ES-I3 (cell line): ENCODE measurements around the gene CACNA1E.

Experiments
- H3K36me3 ChIP-seq: 2 replicates; pipeline ENCODE4 v1.6.1; 2013; ENCODE audit warnings: mild to moderate bottlenecking, low read length, control low read depth, moderate library complexity; ENCODE audit not compliant: insufficient read depth
- H3K4me1 ChIP-seq: 2 replicates; pipeline ENCODE4 v1.6.1; 2013; ENCODE audit warnings: mild to moderate bottlenecking, control low read depth, low read length; ENCODE audit not compliant: insufficient read depth
- H3K9ac ChIP-seq: 2 replicates; pipeline ENCODE4 v1.6.1; 2013; ENCODE audit warnings: low read depth, mild to moderate bottlenecking, low read length, moderate library complexity
- H3K9me3 ChIP-seq: 2 replicates; pipeline ENCODE4 v1.6.1; 2013; ENCODE audit warnings: mild to moderate bottlenecking, low read length, moderate library complexity; ENCODE audit not compliant: control insufficient read depth, insufficient read depth

The CACNA1E gene

DNA sequence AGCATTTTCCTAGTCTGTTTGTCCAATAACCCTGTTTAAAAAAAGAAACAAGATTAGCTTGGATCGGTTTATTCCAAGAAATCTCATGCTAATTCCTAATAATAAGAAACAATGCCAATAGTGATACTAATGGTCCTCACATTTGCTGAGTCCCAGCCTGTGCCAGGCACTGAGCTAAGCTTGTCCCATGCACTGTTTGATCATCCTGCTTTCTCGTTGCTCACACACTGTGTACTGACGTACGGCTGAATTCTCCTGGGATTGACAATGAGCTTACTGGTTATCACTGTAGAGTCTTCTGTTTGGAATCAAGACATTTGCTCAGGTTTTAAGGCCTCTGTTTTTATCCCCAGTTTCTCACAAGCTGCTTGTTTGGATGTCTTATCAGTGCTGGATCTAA is 71.1 kb downstream of the CACNA1E start:
- Histone ChIP-seq H3K36me3 (no peaks in the 10 kb centered on the region), H3K9me3 (no peaks in the 10 kb centered on the region), H3K9ac (no peak overlapping the region), H3K4me1 (peaks cover 4% of the 10 kb centered on the region; the same call in 1 of the 2 replicates)

DNA sequence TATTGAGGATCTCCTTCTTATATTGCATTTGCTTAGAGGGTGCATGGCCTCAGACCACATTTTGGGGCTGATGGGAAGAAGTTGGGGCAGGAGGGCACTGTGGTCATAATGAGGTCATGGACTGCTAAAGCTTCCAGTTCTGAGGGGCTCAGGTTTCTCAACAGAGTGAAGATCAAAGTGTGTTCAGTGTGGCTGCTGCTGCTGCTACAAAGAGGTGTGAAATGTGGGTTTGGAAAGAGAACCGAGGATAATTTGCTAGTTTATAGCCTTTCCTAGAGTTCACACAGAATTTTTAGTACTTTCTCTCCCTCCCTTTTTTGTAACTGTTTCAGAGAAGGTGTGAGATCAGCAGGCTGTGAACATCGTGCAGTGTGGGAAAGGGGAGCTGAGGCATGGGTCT is 73.3 kb downstream of the CACNA1E start:
- Histone ChIP-seq H3K9ac (no peak overlapping the region), H3K36me3 (no peaks in the 10 kb centered on the region), H3K4me1 (peaks cover 4% of the 10 kb centered on the region; the same call in 1 of the 2 replicates), H3K9me3 (no peaks in the 10 kb centered on the region)

DNA sequence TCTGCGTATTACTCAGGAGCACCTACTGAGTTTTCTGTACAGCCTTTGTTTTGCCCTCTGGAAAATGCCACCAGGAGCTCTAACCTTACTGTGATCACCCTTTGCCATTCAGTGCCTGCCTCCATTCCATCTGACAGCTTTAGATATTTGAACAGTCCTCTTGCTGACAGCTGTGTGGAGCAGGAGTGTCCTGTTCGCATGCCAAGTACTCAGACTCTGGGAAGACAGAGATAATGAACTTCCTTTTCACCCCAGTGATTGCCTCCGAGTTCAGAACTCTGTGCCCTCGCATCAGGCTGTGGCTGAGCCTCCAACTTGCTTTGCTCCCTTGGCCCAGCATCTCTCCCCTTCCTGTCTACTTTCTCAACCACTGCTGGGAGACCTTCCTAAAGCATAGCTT is 74.0 kb downstream of the CACNA1E start:
- H3K4me1 ChIP-seq: peaks cover 4% of the 10 kb centered on the region; the same call in 1 of the 2 replicates
- H3K9me3 ChIP-seq: no peaks in the 10 kb centered on the region
- no peak overlapping the region for H3K9ac ChIP-seq
- no peaks in the 10 kb centered on the region for H3K36me3 ChIP-seq

DNA sequence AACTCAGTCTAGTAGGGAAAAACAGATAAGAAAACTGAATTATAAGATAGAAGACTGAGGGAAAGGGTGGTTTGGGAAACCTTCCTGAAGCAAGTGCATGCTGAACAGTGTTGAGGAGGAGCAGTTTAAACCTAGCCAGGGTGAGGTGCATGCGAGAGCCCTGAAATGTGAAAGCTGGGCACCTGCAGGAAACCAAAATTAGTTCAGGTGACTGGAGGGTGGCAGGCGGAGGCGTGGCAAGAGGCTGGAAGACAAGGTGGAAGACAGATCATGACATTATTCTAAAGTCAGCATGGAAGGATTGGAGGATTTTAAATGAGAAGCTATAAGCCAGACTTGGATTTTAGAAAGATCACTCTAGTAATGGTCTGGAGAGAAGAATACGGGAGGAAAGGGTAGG is 75.1 kb downstream of the CACNA1E start:
- H3K4me1 ChIP-seq: peaks cover 4% of the 10 kb centered on the region; the same call in 1 of the 2 replicates
- no peak overlapping the region for H3K9ac ChIP-seq
- no peaks in the 10 kb centered on the region for H3K36me3 ChIP-seq
- no peaks in the 10 kb centered on the region for H3K9me3 ChIP-seq

DNA sequence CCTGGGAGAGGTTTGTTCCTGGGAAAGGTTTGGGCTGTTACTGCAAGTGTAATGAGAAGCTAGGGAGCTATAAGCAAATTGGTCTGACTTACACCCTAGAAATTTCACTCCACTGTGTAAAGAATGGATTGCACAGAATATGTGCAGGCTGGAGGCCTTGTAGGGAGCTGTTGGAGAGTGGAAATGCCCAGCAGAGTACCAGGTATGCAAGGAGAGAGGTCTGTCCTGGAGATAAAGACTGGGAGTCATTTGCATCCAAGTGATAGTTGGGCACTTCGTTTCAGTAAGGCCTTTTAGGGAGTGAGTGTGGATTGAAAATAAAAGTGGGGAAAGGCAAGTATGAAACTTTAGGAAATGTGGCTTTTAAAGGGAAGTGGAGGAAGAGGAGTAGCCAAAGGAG is 75.8 kb downstream of the CACNA1E start:
- H3K36me3 ChIP-seq: no peaks in the 10 kb centered on the region
- H3K9me3 ChIP-seq: no peaks in the 10 kb centered on the region
- H3K4me1 ChIP-seq: peaks cover 4% of the 10 kb centered on the region; the same call in 1 of the 2 replicates
- no peak overlapping the region for H3K9ac ChIP-seq

DNA sequence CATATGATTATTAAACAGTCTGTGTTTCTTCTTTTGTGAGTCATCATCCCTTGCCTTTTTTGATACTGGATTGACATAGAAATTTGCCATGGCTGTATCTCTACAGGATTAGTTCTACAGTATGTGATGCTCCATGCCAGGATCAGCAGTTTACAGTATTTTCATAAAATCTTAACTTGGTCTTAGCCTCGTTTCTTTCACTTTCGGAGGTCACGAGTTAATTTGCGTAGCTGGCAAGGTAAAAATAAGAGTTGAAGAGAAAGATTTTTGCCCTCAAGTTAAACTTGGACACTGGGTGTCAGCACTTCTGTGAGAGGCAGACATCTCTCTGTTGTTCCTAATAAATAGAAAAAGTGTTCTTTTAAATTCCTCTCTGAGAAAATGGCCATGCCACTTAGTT is 79.1 kb downstream of the CACNA1E start:
- Histone ChIP-seq H3K9ac (no peak overlapping the region), H3K4me1 (peaks cover 4% of the 10 kb centered on the region; the same call in 1 of the 2 replicates), H3K9me3 (no peaks in the 10 kb centered on the region), H3K36me3 (no peaks in the 10 kb centered on the region)

DNA sequence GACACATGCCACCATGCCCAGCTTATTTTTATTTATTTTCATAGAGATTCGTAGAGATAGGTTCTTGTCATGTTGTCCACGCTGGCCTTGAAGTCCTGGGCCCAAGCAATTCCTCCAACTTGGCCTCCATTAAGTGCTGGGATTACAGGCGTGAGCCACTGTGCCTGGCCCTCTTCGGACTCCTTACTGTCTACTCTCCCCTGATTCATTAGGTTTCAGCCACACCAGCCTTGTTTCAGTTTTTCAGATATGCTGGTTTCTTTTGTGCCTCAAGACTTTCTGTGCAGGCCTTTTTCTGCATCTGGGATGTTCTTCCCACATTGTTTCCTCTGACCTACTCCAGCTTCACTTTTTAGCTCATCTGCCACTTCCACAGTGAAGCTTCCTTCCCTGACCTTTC is 85.4 kb downstream of the CACNA1E start:
- no peaks in the 10 kb centered on the region for H3K9me3 ChIP-seq
- H3K9ac ChIP-seq: no peak overlapping the region
- no peaks in the 10 kb centered on the region for H3K36me3 ChIP-seq
- H3K4me1 ChIP-seq: no peaks in the 10 kb centered on the region

DNA sequence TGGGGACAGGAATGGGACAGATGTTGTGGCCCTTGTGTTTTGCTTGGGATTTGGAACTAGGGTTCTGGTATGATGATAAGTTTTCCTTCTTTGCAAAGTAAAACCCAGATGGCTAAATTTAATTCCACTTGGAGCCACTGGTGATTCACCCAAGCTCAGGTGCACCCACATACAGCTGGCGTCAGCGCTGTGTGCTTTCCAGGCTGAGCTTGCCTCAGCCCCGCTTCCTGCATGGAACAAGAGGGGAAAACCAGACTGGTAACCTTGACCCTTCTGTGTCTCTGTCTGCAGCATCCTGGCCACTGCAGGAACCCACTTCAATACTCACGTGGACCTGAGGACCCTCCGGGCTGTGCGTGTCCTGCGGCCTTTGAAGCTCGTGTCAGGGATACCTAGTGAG is 94.2 kb downstream of the CACNA1E start:
- H3K9me3 ChIP-seq: no peaks in the 10 kb centered on the region
- H3K36me3 ChIP-seq: no peaks in the 10 kb centered on the region
- no peak overlapping the region for H3K9ac ChIP-seq
- H3K4me1 ChIP-seq: no peaks in the 10 kb centered on the region

DNA sequence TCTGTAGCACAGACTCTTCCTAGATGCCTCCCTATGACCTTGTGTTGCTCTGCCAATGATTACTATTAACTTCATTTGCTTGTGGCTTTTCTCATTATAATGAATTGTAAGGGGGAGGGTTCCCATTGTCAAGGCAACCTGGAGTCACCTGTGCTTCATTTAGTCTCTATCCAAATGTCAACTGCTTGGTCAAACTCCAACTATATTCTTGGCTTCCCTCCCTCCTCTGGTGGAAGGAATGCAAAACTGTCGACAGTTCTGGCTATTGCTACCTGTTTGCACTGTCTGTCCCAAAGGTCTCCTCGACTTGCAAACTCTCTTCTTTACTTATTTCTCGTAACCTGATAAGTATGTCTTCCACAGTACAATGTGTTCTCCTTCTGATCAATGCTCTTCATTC is 100.3 kb downstream of the CACNA1E start:
- H3K9ac ChIP-seq: no peak overlapping the region
- H3K9me3 ChIP-seq: no peaks in the 10 kb centered on the region
- H3K4me1 ChIP-seq: peaks cover 6% of the 10 kb centered on the region; the same call in 1 of the 2 replicates
- H3K36me3 ChIP-seq: no peaks in the 10 kb centered on the region

DNA sequence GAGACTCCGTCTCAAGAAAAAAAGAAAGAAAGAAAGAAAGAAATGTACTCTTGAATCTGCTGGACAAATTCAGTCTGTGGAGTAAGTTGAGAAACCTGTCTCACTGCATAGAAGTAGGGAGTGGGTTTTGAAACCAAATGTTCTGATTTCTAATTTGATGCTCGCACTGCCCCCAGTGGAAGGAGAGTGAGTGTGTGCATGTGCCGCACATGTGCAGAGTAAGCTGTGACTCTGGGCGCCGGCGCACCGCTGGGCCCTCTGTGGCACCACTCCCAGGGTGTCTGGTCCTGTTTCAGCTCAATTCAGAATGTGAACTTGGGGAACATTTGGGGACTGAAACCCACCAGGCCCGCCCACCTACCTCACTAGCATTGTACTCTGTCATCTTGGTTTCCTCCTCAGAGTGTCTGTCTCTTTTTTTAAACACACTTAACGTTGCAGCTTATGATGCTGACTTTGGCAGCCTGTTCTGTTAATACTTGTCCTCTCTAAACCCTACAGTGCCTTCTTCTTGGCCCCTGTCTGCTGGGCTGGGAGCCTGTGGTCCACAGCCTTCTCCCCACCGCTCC is 104.6 kb downstream of the CACNA1E start:
- no peaks in the 10 kb centered on the region for H3K9me3 ChIP-seq
- H3K4me1 ChIP-seq: peaks cover 10% of the 10 kb centered on the region; the same call in 1 of the 2 replicates
- no peak overlapping the region for H3K9ac ChIP-seq
- H3K36me3 ChIP-seq: no peaks in the 10 kb centered on the region

DNA sequence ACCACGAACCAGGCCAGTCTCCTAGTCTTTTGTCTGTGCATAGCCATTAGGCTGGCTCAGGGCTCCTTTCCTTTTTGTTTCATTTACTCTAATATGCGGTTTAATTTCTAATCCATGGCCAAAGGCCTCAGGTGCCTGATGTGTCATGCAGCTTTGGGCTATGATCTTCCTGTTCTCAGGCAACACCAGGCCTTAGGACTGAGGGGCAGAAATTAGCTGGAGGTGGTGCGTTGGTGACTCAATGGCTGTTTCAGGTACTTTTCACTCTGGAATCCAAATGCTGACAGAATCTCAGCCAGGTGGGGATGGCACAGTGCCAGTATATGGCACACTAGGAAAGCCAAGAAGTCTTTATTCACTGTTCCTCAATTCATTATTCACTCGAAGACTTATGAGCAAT is 105.3 kb downstream of the CACNA1E start:
- H3K9ac ChIP-seq: no peak overlapping the region
- no peaks in the 10 kb centered on the region for H3K36me3 ChIP-seq
- peaks cover 7% of the 10 kb centered on the region; the same call in 1 of the 2 replicates for H3K4me1 ChIP-seq
- H3K9me3 ChIP-seq: no peaks in the 10 kb centered on the region

DNA sequence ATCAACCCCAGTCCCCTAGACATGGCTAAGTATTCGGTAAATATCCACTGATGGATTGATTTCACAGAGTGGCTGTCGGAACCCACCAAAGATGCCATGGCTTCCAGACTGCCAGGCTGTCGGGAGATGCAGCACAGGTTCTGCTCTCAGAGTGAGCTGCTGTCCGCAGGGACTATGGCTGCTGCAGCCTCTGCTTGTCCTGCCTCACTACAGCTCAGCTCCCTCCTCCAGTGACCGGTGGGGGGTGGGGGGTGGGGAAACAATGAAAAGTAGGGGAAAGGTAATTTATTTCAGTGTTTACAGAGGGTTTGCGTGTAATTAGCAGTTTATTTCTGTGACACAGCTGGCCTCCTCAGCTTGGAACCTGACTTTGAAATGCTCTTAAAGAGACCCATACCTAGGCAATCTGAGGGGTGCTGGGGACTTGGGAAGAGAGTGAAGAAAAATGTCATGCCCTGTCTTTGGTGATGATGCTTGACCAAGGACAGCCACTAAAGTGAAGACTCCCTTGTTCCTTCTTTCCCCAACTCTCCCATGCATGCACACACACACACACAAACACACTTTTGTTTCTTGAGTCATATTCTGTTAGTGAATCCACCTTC is 109.0 kb downstream of the CACNA1E start:
- Histone ChIP-seq H3K36me3 (no peaks in the 10 kb centered on the region), H3K4me1 (peaks cover 4% of the 10 kb centered on the region; the same call in 1 of the 2 replicates), H3K9ac (no peak overlapping the region), H3K9me3 (no peaks in the 10 kb centered on the region)

DNA sequence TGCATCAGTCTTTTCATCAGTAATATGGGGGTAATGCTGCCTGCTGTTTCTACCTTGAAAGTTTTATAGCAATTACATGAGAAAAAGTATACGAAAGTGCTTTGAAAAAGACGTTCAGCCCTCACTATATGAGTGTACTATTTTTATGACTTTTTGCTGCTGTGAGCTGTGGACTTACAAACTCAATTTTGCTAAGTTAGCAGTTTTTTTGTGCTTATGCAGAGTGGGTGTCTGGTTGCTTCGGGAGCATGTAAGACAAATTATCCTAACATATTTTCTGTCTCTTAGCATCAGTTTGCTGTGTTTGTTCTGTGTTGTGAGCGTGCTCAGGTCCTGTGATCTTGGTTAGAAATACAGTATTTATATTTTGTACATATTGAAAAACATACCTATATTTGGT is 109.7 kb downstream of the CACNA1E start:
- Histone ChIP-seq H3K36me3 (no peaks in the 10 kb centered on the region), H3K9me3 (no peaks in the 10 kb centered on the region), H3K9ac (no peak overlapping the region), H3K4me1 (peaks cover 4% of the 10 kb centered on the region; the same call in 1 of the 2 replicates)

DNA sequence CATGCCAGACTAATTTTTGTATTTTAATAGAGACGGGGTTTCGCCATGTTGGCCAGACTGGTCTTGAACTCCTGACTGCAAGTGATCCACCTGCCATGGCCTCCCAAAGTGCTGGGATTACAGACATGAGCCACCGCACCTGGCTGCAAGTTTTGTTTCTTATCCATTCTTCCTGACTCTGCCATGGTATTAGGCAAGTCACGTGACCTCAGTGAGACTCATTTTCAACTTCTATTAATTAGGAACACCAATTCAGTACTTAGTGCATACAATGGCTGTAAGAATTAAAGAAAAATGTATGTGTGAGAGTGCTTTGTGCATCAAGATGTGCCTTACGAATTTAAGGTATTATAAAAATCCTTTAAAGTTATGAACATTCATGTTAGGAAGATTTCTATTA is 111.2 kb downstream of the CACNA1E start:
- Histone ChIP-seq H3K4me1 (peaks cover 4% of the 10 kb centered on the region; the same call in 1 of the 2 replicates), H3K9ac (no peak overlapping the region), H3K9me3 (no peaks in the 10 kb centered on the region), H3K36me3 (no peaks in the 10 kb centered on the region)

DNA sequence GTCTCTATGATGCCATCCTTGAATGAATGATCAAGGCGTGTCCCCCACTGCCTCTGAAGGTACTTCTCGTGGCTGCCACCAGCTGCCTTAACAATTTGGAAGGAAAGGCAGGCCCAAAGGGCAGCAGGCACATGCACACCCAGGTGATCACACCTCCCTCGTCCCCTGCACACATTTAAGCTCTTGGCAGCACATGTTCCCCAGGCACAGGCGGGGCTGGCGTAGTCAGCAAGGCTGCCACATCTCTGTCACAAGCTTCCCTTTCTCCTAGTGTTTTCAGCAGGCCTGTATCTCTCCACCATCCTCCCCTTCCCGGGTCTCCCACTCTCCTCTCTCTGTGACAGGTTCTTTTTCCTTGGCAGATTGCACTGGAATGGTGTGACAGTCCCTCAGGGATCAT is 111.9 kb downstream of the CACNA1E start:
- H3K9me3 ChIP-seq: no peaks in the 10 kb centered on the region
- H3K9ac ChIP-seq: no peak overlapping the region
- H3K36me3 ChIP-seq: no peaks in the 10 kb centered on the region
- peaks cover 4% of the 10 kb centered on the region; the same call in 1 of the 2 replicates for H3K4me1 ChIP-seq
